Mesenchymal stem cell (in vitro differentiated cells and primary cell): ENCODE measurements around the gene NUMB.

Experiments
- DNase-seq: peaks from one replicate; pipeline ENCODE4 v3.0.0-alpha.2; 2013
- H2AFZ ChIP-seq: one replicate; pipeline ENCODE4 v1.6.1; 2013; ENCODE audit warnings: low read depth, mild to moderate bottlenecking, control low read depth, inconsistent platforms, low read length, moderate library complexity
- H2AK5ac ChIP-seq: 2 replicates; pipeline ENCODE4 v1.6.1; 2013; ENCODE audit warnings: low read length, moderate library complexity, mild to moderate bottlenecking, inconsistent platforms; ENCODE audit not compliant: severe bottlenecking
- H2BK120ac ChIP-seq: one replicate; pipeline ENCODE4 v1.6.1; 2013; ENCODE audit warnings: low read depth, mild to moderate bottlenecking, inconsistent platforms, low read length, moderate library complexity
- H2BK12ac ChIP-seq, 2 experiments: one replicate each; pipeline ENCODE4 v1.6.1; 2013; ENCODE audit warnings: inconsistent platforms in 2 of 2, low read length in 2 of 2, mild to moderate bottlenecking in 2 of 2, moderate library complexity in 2 of 2, control low read depth in 1 of 2
- H2BK15ac ChIP-seq: one replicate; pipeline ENCODE4 v1.6.1; 2013; ENCODE audit warnings: mild to moderate bottlenecking, low read depth, inconsistent platforms; ENCODE audit not compliant: poor library complexity, severe bottlenecking
- H2BK5ac ChIP-seq: 2 replicates; pipeline ENCODE4 v1.6.1; 2013; ENCODE audit warnings: low read depth, mild to moderate bottlenecking, low read length, control low read depth, inconsistent platforms; ENCODE audit not compliant: poor library complexity, severe bottlenecking
- H3K14ac ChIP-seq, 2 experiments: one replicate each; pipeline ENCODE4 v1.6.1; 2013; ENCODE audit warnings: inconsistent platforms in 2 of 2, low read length in 2 of 2, control low read depth in 1 of 2, mild to moderate bottlenecking in 1 of 2, moderate library complexity in 1 of 2
- H3K18ac ChIP-seq, 2 experiments: one replicate each; pipeline ENCODE4 v1.6.1; 2013; ENCODE audit warnings: inconsistent platforms in 2 of 2, low read length in 2 of 2, control low read depth in 1 of 2, low read depth in 1 of 2, mild to moderate bottlenecking in 1 of 2
- H3K23ac ChIP-seq, 2 experiments: one replicate each; pipeline ENCODE4 v1.6.1; 2013; ENCODE audit warnings: inconsistent platforms in 2 of 2, low read length in 2 of 2, mild to moderate bottlenecking in 2 of 2, moderate library complexity in 2 of 2, control low read depth in 1 of 2
- H3K27ac ChIP-seq: 2 replicates; pipeline ENCODE4 v1.5.1; 2013; ENCODE audit warnings: mild to moderate bottlenecking, moderate library complexity, low read length, control low read depth, inconsistent platforms; ENCODE audit not compliant: poor library complexity, severe bottlenecking
- H3K27me3 ChIP-seq, 2 experiments: 2 replicates each; pipeline versions ENCODE4 v1.6.1 to v1.7.0; 2013; ENCODE audit warnings: low read length in 2 of 2, mild to moderate bottlenecking in 2 of 2, moderate library complexity in 2 of 2, control low read depth in 1 of 2, inconsistent platforms in 1 of 2; ENCODE audit not compliant: control insufficient read depth in 1 of 2, insufficient read depth in 1 of 2
- H3K36me3 ChIP-seq, 2 experiments: 2 replicates each; pipeline versions ENCODE4 v1.6.1 to v1.7.0; 2013; ENCODE audit warnings: low read length in 2 of 2, control low read depth in 1 of 2, inconsistent platforms in 1 of 2, low read depth in 1 of 2, mild to moderate bottlenecking in 1 of 2; ENCODE audit not compliant: insufficient read depth in 2 of 2, control insufficient read depth in 1 of 2
- H3K4ac ChIP-seq, 2 experiments: one replicate each; pipeline ENCODE4 v1.6.1; 2013; ENCODE audit warnings: inconsistent platforms in 2 of 2, low read length in 2 of 2, mild to moderate bottlenecking in 2 of 2, moderate library complexity in 2 of 2, control low read depth in 1 of 2, low read depth in 1 of 2
- H3K4me1 ChIP-seq: 2 replicates; pipeline ENCODE4 v1.6.1; 2013; ENCODE audit warnings: low read depth, low read length, control low read depth; ENCODE audit not compliant: control insufficient read depth, insufficient read depth
- H3K4me2 ChIP-seq: 2 replicates; pipeline ENCODE4 v1.6.1; 2013; ENCODE audit warnings: low read length, mild to moderate bottlenecking, inconsistent platforms; ENCODE audit not compliant: poor library complexity, severe bottlenecking
- H3K4me3 ChIP-seq, 2 experiments: 2 replicates each; pipeline versions ENCODE4 v1.5.1 to v1.7.0; 2013; ENCODE audit warnings: low read length in 2 of 2, mild to moderate bottlenecking in 2 of 2, control low read depth in 1 of 2, low read depth in 1 of 2; ENCODE audit not compliant: insufficient read depth in 1 of 2
- H3K79me1 ChIP-seq: replicated peaks from 2 replicates; pipeline ENCODE4 v1.6.1; 2013; ENCODE audit warnings: mild to moderate bottlenecking, control low read depth, low read length, inconsistent platforms; ENCODE audit not compliant: poor library complexity, severe bottlenecking
- H3K9ac ChIP-seq: 2 replicates; pipeline ENCODE4 v1.7.0; 2013; ENCODE audit warnings: mild to moderate bottlenecking, low read length, moderate library complexity
- H3K9me3 ChIP-seq: 2 replicates; pipeline ENCODE4 v1.7.0; 2013; ENCODE audit warnings: mild to moderate bottlenecking, low read length; ENCODE audit not compliant: control insufficient read depth
- H4K8ac ChIP-seq: one replicate; pipeline ENCODE4 v1.6.1; 2013; ENCODE audit warnings: inconsistent platforms, mild to moderate bottlenecking, low read length, moderate library complexity
- H4K91ac ChIP-seq: one replicate; pipeline ENCODE4 v1.6.1; 2013; ENCODE audit warnings: mild to moderate bottlenecking, low read length, inconsistent platforms
- WGBS: methylation state at CpG from one replicate; pipeline ENCODE4 v1.1.7; 2013; ENCODE audit warnings: mixed read lengths; 5-methylcytosine and 5-hydroxymethylcytosine counted together

NUMB gene

GRCh38 chr14:73277376-73277775 is 181.0 kb downstream of the NUMB start:
- H2AK5ac ChIP-seq = no peak overlapping the region
- no peak overlapping the region for H3K4me3 ChIP-seq
- no peak overlapping the region for H4K91ac ChIP-seq
- peaks cover 6% of the 10 kb centered on the region for H3K79me1 ChIP-seq
- no peaks in the 10 kb centered on the region for H3K9me3 ChIP-seq
- no peak overlapping the region for H3K14ac ChIP-seq
- H3K18ac ChIP-seq = no peak overlapping the region
- no peak overlapping the region for H3K9ac ChIP-seq
- 98% methylated on average over 2 of the region's 2 CpGs for WGBS
- no peak overlapping the region for H3K4ac ChIP-seq
- no peak overlapping the region for H2BK15ac ChIP-seq
- no peak overlapping the region for H3K4me2 ChIP-seq
- no peak overlapping the region for H2BK5ac ChIP-seq
- no peak overlapping the region for H2AFZ ChIP-seq
- H3K36me3 ChIP-seq = peaks cover 43 to 86% of the 10 kb centered on the region in 2 experiments
- peaks cover 5% of the 10 kb centered on the region for H3K4me1 ChIP-seq
- H3K23ac ChIP-seq = no peak overlapping the region
- H2BK12ac ChIP-seq = no peak overlapping the region
- H4K8ac ChIP-seq = no peak overlapping the region
- no peaks in the 10 kb centered on the region for H3K27me3 ChIP-seq
- H2BK120ac ChIP-seq = no peak overlapping the region
- no peak overlapping the region for H3K27ac ChIP-seq
- DNase-seq = no peak

DNA sequence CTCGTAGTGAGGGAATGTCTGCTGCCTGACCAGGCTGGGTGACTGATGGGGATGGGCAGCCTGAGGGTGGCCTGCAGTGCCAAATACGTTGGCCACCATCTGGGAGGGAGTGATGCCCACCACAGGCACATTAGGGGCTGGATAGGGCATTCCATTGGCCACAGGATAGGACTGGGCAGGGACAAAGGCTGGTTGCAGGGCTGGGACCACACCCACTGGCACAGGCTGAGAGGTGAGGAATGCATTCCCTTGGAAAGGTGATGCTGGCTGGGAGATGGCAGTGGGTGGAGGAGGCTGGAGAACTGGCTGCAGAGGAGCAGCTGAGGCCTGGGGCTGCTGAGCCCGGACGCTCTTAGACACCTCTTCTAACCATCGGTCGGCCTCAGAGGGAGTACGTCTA is 181.5 kb downstream of the NUMB start:
- Histone ChIP-seq H2AK5ac (no peak overlapping the region), H2AFZ (no peak overlapping the region), H3K9me3 (no peaks in the 10 kb centered on the region), H2BK5ac (no peak overlapping the region), H3K79me1 (peaks cover 6% of the 10 kb centered on the region), H3K4me3 (no peak overlapping the region), H3K18ac (no peak overlapping the region), H4K91ac (peak overlapping the region; percentile 11), H2BK12ac (no peak overlapping the region), H3K4ac (no peak overlapping the region), H2BK15ac (no peak overlapping the region), H3K23ac (no peak overlapping the region), H3K4me1 (peaks cover 5% of the 10 kb centered on the region), H3K36me3 (peaks cover 42 to 86% of the 10 kb centered on the region in 2 experiments), H3K27ac (no peak overlapping the region), H3K27me3 (no peaks in the 10 kb centered on the region), H4K8ac (no peak overlapping the region), H2BK120ac (no peak overlapping the region), H3K14ac (peak overlapping the region in 1 of 2 experiments; percentile 66), H3K4me2 (no peak overlapping the region), H3K9ac (no peak overlapping the region)
- 96% methylated on average over 7 of the region's 7 CpGs for WGBS
- DNase-seq = no peak

GRCh38 chr14:73273799-73274198 is 184.5 kb downstream of the NUMB start:
- Histone ChIP-seq H3K9me3 (no peaks in the 10 kb centered on the region), H2BK5ac (no peak overlapping the region), H2BK120ac (no peak overlapping the region), H3K9ac (no peak overlapping the region), H3K36me3 (peaks cover 53 to 64% of the 10 kb centered on the region in 2 experiments), H3K79me1 (peaks cover 8% of the 10 kb centered on the region), H4K8ac (no peak overlapping the region), H3K4ac (peak overlapping the region in 1 of 2 experiments; percentile 21), H3K23ac (no peak overlapping the region), H3K27me3 (no peaks in the 10 kb centered on the region), H4K91ac (no peak overlapping the region), H2AK5ac (no peak overlapping the region), H3K4me1 (peaks cover 13% of the 10 kb centered on the region), H2BK12ac (no peak overlapping the region), H3K4me3 (no peak overlapping the region), H3K18ac (no peak overlapping the region), H3K27ac (no peak overlapping the region), H3K4me2 (no peak overlapping the region), H2BK15ac (no peak overlapping the region), H3K14ac (no peak overlapping the region), H2AFZ (no peak overlapping the region)
- no peak for DNase-seq
- WGBS = 96% methylated on average over 4 of the region's 4 CpGs

DNA sequence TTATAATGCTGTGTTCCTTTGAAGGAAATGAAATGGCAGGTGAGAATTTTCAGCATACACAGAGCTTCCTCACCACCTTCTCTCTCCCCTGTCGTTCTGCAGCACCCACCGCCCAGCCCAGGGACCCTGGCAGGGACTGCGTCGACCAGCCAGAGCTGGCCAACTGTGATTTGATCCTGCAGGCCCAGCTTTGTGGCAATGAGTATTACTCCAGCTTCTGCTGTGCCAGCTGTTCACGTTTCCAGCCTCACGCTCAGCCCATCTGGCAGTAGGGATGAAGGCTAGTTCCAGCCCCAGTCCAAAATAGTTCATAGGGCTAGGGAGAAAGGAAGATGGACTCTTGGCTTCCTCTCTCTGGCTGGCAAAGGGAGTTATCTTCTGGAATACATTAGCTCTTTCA is 186.0 kb downstream of the NUMB start:
- Histone ChIP-seq H3K4me2 (no peak overlapping the region), H2AFZ (no peak overlapping the region), H2BK15ac (no peak overlapping the region), H3K4me1 (peaks cover 13% of the 10 kb centered on the region), H4K8ac (peak overlapping the region; percentile 10), H3K36me3 (peaks cover 60 to 66% of the 10 kb centered on the region in 2 experiments), H2BK5ac (no peak overlapping the region), H3K27me3 (no peaks in the 10 kb centered on the region), H3K4me3 (no peak overlapping the region), H3K27ac (no peak overlapping the region), H3K18ac (no peak overlapping the region), H3K23ac (no peak overlapping the region), H3K4ac (no peak overlapping the region), H4K91ac (no peak overlapping the region), H3K9me3 (no peaks in the 10 kb centered on the region), H2BK120ac (no peak overlapping the region), H3K79me1 (peaks cover 7% of the 10 kb centered on the region), H2BK12ac (no peak overlapping the region), H3K9ac (no peak overlapping the region), H3K14ac (no peak overlapping the region), H2AK5ac (no peak overlapping the region)
- over 99% methylated on average over 6 of the region's 6 CpGs for WGBS
- DNase-seq = no peak
